ENCODE measurements around the gene PORCN.
"Not testable (repeated sequence)": the region's sequence is repeated elsewhere in the genome, so short reads cannot be mapped to it uniquely, and the experiment has no call there.

PORCN gene

DNA sequence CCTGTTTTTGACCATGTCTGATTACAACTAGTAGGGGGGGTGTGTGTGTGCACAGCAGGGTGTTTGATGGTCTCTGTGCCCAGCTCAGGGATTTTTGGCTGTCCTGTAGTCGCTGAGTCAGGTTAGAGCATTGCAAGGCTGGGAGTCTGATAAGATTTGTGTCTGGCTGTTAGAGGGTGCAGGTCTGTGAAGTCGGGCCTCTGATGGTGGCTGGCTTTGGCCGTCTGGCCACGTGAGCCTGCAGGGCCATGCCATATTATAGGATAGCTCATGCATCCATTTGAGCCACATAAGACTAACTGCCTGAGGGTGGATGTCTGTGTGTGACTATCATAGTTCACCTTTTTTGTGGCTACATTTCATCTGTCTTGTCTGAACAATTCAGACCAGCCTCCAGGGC is 4.9 kb downstream of the PORCN start:
- no peak for DNase-seq (ENCODE audit: low read depth)

DNA sequence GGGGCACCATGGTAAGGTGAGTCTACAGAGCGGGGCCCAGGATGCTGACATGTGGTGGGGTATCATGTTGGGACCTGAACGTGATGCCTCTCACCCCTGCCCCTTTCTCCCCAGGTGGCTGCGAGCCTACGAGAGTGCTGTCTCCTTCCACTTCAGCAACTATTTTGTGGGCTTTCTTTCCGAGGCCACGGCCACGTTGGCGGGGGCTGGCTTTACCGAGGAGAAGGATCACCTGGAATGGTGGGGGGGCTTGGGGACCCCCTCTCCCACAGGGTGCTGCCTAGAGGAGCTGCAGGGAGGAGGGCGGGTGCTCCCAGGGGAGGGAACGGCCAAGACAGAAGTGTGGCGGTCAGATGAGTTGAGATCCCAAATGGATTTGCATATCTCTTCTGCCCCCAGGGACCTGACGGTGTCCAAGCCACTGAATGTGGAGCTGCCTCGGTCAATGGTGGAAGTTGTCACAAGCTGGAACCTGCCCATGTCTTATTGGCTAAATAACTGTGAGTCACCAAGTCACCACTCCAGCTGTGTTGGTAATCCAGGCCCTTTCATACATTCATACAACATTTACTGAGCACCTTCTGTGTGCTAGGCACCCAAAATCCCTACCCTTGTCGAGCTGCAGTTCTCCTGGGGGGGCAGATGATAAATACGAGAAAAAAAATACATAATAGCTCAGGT is 5.5 kb downstream of the PORCN start:
- no peak for DNase-seq (ENCODE audit: low read depth)

DNA sequence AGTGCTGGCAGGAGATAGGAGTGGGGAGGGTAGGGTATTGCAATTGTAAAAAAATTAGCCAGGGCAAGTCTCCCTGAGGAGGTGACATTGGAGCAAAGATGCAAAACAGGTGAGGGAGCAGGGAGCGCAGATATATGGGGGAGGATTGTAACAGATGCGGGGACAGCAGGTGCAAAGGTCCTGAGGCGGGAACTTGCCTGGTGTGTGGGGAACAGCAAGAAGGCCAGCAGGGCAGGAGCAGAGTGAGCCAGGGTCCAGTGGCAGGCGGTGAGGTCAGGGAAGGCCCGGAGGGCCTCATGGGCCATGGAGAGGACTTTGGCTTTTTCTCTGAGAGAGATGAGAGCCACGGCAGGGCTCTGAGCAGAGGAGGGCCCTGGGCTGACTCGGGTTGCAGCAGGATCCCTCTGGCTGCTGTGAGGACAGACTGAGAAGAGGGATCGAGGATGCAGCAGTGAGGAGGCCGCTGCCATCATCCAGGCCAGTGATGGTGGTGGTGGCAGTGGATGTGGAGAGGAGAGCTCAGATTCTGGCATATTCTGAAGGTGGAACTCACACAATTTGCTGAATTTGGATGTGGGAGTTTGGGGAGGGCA is 6.2 kb downstream of the PORCN start:
- no peak for DNase-seq (ENCODE audit: low read depth)

DNA sequence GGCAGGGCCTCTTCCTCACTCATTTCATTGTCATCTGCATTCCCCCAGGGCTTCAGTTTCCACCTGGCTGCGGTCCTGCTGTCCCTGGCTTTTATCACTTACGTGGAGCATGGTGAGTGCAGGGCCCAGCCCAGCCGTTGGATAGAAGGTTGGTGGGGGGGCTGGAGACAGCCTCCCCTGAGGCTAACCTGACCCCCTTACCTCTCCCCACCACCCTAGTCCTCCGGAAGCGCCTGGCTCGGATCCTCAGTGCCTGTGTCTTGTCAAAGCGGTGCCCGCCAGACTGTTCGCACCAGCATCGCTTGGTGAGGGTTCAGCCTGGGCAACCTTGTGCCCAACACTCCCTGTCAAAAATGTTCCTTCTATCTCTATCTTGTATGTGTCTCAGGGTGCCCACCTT is 7.0 kb downstream of the PORCN start:
- no peak for DNase-seq (ENCODE audit: low read depth)

DNA sequence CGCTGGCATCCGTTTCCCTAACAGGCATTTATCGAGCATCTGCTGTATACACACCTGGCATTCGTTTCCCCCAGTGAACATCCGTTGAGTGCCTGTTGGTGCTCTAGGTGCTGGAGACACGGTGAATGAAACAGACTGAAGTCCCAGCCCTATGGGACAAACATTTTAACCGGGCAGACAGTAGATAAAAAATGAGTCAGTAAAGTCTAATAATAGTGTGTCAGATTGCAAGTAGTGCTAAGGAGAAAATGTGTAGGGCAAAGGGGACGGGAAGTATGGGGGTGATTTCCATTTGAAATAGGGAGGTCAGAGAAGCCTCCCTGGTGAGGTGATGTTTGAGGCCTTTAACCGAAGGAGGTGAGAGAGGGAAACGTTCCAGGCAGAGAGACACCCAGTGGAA is 7.5 kb downstream of the PORCN start:
- DNase-seq (ENCODE audit: low read depth) = no peak

DNA sequence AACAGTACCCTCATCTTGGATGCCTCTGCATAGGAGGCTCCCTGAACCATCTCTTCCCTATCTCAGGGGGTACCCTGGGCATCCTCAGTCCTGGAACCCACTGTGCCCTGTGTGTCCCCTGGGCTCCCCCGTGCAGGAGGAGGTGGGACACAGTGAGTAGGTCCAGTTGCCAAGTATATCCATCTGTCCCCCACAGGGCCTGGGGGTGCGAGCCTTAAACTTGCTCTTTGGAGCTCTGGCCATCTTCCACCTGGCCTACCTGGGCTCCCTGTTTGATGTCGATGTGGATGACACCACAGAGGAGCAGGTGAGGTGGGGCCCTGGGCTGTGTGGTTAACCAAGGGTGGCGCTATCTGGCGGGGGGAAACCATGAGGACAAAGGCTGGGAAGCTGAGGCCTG is 8.2 kb downstream of the PORCN start:
- DNase-seq (ENCODE audit: low read depth) = no peak

DNA sequence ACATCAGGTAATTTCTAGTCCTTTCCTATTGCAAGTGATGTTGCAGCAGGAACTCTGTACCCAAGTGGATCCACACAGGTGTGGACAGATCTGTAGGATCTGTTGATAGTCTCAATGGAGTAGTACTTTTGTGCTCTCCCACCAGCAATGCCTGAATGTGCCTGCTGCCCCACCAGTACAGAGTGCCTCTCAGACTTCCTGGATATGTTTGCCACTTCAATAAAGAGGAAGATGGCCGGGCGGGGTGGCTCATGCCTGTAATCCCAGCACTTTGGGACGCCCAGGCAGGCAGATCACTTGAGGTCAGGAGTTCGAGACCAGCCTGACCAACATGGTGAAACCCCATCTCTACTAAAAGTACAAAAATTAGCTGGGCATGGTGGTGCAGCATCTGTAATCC is 10.7 kb downstream of the PORCN start:
- not testable (repeated sequence) for DNase-seq (ENCODE audit: low read depth)

DNA sequence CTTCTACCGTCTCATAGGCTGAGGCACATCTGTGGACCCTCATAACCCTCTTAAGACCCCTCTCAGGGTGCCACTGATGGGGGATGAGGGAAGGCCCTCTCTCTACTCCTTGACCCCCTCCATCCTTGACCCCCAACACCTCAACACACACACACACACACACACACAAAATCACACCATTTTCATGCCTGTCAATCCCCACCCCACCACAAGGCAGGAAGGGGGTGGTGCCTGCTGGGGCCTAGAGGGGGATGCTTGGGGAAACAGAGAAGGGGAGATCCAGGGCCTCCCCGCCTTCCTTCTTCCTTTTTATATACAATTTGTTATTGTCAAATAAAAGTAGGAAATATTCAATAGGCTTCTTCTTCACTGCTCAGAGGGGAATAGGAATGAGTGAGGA is 11.7 kb downstream of the PORCN start:
- DNase-seq (ENCODE audit: low read depth) = no peak

DNA sequence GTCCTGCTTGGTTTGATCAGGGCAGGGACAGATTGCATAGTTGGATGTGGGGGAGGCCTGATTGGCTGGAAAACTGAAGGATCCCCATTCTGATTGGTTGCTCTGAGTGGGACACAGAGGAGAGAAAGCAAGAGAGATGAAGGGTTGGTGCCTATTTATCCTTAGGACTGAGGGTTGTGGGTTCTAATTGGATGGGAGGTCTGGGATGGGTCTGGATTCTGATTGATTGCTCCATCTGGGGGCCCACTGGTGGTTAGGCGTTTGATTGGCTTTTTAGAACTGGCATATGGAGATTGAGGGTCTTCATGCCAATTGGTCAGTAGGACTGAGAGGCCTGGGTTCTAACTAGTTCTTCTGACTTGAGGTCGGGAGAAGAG is 12.2 kb downstream of the PORCN start:
- DNase-seq (ENCODE audit: low read depth) = no peak

DNA sequence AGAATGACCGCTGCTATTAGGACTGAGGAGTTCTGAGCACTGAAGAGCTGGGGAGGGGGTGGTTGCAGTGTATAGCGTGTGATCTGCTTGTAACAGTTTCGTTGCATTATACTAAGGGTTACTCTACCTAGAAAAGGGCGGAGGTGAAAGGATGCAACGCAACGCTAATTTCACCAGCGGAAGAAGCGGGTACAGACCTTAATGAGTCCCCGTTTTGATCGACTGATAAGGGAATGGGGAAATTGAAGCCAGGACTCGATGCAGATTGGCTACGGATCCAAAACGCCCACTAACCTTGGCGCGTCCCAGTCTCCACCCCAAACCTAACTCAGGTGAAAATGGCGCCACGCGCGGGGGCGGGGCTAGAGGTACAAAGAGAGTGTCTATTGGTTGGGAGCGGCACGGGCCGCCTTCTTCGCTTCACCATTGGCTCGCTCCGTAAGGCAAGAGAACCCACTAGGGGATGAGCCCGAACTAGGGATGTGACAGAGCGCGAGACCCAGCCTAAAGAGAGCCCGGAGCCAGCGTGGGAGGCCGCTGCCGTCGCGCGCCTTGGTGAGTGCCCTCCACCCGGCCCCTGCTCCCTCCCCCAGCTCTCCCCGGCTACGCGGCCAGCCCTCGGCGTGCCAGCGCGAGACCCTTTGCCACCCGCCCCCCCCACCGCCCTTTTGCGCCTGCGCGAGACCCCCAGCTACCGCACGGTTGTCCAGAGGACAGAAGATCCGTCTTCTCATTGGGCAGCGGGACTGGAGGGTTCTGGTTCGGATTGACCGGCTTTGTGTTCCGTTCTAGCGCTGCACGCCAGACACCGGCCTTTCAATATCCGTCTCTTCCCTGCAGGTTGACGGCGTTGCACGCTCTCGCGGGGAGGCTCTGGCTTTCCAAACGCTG is 12.8 kb downstream of the PORCN start, which contains the start of gene EBP:
Gene EBP (plus strand): TSS at position 456 of the 891 bp plus-strand sequence. CDS start 1,964 bp downstream, outside the sequence.
- peak; percentile 89 for DNase-seq (ENCODE audit: low read depth)

DNA sequence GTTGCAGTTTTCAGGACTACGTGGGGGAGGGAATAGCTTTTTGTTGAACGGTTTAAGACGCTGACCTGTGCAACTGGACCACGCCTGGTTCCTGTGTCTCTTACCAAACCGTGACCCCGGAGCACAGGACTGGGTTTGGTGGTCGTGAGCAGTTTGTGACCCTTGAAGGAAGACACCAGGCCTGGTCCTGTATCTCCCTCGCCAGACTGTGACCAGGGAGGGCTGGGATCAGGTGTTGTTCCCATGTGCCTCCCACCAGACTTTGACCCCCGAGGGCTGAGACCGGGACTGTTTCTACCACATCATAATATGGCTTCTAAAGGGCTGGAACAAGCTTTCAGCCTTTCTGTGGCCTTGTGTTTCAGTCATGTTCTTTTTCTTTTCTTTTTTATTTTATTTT is 13.5 kb downstream of the PORCN start:
- DNase-seq (ENCODE audit: low read depth) = no peak

DNA sequence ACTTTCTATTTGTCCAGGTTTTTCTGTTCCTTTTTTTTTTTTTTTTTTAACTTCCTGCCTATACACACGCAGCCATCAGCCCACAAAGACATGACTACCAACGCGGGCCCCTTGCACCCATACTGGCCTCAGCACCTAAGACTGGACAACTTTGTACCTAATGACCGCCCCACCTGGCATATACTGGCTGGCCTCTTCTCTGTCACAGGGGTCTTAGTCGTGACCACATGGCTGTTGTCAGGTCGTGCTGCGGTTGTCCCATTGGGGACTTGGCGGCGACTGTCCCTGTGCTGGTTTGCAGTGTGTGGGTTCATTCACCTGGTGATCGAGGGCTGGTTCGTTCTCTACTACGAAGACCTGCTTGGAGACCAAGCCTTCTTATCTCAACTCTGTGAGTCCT is 14.9 kb downstream of the PORCN start:
- no peak for DNase-seq (ENCODE audit: low read depth)

DNA sequence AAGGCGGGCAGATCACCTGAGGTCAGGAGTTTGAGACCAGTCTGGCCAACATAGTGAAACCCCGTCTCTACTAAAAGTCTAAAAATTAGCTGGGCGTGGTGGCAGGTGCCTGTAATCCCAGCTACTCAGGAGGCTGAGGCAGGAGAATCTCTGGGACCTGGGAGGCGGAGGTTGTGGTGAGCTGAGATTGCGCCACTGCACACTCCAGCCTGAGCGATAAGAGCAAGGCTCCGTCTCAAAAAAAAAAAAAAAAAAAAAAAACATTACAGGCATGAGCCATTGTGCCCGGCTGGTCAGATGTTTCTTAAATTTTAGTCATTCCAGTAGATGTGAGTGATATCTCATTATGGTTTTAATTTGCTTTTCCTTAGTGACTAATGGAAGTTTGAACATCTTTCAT is 17.1 kb downstream of the PORCN start:
- DNase-seq (ENCODE audit: low read depth) = not testable (repeated sequence)

DNA sequence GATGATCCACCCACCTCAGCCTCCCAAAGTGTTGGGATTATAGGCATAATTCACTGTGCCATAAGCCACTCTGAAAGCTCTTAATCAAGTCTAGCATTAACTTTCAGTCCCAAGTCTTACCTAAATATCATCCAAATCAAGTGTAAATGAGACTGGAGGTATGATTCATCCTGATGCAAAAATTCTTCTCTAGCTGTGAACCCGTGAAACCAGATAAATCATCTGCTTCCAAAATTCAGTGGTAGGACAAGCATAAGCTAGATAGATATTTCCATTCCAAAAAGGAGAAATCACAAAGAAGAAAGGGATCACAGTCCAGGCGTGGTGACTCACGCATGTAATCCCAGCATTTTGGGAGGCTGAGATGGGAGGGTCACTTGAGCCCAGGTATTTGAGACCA is 21.9 kb downstream of the PORCN start:
- no peak for DNase-seq (ENCODE audit: low read depth)

DNA sequence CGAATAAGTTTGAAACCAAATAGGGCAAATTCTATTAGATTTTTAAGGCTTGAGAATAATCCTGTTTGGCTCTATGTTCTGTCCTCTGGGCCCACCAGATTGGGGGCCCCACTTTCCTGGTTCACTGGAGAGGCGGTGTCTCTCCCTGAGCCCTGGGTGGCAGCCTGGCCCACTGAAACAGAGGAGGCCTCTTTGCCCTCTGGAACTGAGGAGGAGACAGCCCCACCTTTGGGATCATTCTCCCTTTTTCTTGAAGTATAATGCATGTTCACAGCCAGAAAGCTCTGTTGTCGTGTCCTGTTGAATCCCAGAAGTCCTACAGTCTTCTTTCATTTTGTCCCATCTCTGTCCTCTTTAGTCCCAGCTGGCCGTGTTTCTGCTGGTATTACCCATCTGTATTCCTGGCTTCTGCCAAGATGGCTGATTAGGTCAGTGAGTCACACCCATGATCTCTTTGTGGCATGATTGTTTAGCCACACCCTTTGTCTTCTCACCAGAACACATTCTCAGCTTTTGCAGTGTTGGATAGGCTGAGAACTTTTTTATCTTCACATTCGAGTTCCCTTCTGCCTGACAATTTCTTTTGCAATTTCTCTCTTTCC is 22.7 kb downstream of the PORCN start:
- DNase-seq (ENCODE audit: low read depth) = no peak

DNA sequence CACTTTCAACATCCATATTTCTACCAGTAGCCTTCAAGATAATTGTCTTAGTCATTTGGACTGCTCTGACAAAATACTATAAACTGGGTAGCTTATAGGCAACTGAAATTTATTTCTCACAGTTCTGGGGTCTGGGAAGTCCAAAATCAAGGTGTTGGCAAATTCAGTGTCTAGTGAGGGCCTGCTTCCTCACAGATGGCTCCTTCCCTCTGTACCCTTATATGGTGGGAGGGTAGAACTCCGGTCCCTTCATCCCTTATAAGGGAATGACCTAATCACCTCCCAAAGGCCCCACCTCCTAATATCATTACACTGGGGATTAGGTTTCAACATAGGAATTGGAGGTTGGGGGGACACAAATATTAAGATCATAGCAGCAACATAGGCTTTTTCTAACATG is 23.4 kb downstream of the PORCN start:
- DNase-seq (ENCODE audit: low read depth) = no peak

DNA sequence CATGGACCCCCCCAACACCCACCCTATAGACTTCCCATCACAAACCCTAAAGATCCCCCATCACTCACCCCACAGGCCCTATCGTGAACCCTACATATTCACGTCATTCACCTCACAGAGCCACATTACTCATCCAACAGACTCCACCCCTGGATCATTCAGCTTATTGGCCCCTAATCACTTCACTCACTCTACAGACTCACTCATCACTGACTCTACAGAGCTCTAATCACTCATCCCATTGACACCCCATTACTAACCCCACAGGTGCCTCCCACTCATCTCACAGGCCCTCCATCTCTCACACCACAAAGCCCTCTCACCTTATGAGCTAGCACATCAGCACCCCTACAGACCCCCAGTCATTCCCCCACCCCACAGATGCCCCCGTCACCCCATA is 24.4 kb downstream of the PORCN start:
- DNase-seq (ENCODE audit: low read depth) = no peak

DNA sequence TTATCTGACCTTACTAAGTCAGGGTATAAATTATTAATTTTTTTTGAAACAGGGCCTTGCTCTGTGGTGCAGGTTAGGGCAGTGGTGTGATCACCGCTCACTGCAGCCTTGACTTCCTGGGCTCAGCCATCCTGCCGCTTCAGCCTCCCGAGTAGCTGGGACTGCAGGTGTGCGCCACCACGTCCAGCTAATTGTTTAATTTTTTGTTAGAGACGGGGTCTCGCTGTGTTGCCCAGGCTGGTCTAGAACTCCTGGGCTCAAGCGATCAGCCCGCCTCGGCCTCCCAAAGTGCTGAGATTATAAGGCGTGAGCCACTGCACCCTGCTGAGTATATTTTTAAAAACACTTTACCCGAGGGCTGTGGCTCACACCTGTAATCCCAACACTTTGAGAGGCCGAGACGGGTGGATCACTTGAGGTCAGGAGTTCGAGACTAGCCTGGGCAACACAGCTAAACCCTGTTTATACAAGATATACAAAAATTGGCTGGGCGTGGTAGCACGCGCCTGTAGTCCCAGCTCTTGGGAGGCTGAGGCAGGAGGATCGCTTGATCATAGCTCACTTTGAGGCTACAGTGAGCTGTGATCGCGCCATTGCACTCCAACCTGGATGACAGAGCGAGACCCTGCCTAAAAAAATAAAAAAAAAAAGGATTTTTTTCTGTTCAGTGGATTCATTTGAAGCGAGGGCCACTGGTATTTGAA is 30.0 kb downstream of the PORCN start:
- DNase-seq (ENCODE audit: low read depth) = no peak

DNA sequence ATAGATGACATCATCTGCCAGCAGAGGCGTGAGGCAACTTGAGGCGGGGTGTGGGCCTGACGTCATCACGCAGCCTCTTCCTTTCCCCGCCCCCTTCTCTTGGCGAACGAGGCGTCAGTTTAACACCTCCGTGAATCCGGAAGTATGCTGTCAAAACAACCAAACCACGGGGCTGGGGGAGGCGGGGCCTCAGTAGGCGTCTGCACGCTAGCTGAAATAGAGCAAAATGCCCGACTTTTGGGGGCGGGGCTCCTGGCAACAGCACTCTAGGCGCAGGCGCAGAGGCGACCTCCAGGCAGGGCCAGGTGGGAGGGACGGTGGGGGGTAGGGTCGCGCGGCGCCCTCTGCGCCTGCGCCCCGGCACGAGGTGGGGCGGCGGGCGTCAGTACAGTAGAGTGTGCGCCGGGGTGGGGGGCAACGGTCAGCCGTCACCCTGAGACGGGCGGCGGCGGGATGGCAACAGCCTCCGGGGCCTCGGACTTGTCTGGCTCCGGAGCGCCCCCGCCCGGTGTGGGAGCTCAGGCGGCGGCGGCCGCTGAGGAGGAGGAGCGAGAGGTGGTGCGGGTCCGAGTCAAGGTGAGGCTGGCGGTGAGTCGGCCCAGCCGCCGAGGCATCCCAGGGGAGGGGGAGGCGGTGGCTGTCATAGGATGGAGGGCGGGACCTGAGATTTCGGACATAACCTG is 30.7 kb downstream of the PORCN start, which contains the start of gene TBC1D25:
Gene TBC1D25 (plus strand): TSS at position 370 of the 683 bp plus-strand sequence. CDS start 84 bp downstream, at position 454.
- peak; percentile 92 for DNase-seq (ENCODE audit: low read depth)

DNA sequence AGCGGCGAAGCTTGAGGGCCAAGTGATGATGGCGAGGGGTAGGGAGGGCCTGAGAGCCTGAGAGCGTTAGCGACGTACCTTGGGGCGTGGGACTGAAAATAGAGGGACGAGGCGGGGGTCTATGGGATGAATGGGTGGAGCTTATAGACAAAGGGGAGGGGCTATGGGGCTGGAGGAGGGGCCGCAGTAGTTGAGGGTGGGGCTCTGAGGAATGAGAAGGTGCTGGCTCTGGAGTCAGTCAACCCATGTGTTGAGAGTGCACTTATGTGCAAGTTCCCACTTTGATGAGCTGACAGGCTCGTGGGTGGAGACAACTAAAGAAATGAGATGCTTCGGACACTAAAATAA is 31.2 kb downstream of the PORCN start:
- peak; percentile 21 for DNase-seq (ENCODE audit: low read depth)

DNA sequence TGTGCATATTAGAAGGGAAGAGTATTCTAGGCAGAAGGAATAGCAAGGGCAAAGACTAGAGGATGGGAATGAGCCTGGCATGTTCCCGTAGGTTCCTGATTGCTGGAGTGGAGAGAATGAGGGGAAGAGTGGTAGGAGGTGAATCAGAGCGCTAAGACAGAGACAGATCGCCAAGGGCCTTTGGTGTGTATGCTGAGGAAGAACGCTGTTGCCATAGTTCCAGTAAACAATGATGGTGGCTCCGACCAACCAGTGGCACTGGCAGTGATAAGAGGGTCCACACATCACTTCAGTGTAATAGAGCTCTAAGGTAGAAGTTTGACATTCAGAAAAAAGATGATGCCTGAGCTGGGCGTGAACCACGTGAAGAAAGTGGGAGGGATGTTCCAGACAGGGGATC is 31.7 kb downstream of the PORCN start:
- DNase-seq (ENCODE audit: low read depth) = no peak
